HL-60 (cell line): Measurements from ENCODE around the gene NFAM1.

Source experiments
- GABPA ChIP-seq: IDR thresholded peaks from 2 replicates; pipeline ENCODE4 v1.6.1; 2012; ENCODE audit warnings: low read depth
- POLR2AphosphoS5 ChIP-seq: IDR thresholded peaks from 2 replicates; pipeline ENCODE4 v1.6.1; 2012; ENCODE audit warnings: low read depth
- SPI1 ChIP-seq: IDR thresholded peaks from 2 replicates; pipeline ENCODE4 v1.6.1; 2012; ENCODE audit warnings: low read depth, mild to moderate bottlenecking, borderline replicate concordance
- TF ChIP-seq, protein P1 (sequence below): IDR thresholded peaks from one replicate; pipeline ENCODE4 v1.5.1; 2011; ENCODE audit warnings: low read length, control low read depth, inconsistent platforms; ENCODE audit not compliant: insufficient read depth
- TF ChIP-seq, protein P2 (sequence below): IDR thresholded peaks from 2 replicates; pipeline ENCODE4 v1.6.1; 2012; ENCODE audit warnings: low read depth; ENCODE audit not compliant: insufficient replicate concordance

DNA sequence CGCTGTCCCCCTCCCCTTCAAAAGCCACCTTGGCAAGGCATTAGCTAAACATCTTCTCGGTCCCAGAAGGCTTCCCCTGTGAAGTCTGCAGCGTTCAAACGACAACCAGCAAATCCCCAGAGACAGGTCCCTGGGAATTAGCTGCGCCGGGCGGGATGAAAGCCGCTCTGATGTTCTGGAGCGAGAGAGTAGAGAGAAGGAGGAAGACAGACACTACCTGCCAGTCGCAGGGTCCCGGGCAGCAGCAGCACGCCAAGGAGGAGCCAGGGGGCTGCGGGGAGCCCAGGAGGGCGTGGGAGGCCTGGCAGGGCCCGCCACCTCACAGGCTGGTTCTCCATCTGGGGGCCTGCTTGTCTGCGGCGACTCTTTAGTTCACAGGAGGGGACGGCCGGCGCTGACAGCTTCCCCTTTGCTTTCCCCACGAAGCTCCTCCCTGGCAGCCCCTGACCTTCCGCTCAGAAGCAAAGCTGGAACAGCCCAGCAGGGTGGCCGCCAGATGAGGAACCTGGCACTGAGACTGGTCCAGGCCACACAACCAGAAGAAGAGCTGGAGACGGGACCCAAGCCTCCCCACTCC lies at the start of gene NFAM1:
- TF ChIP-seq, protein P1, sequence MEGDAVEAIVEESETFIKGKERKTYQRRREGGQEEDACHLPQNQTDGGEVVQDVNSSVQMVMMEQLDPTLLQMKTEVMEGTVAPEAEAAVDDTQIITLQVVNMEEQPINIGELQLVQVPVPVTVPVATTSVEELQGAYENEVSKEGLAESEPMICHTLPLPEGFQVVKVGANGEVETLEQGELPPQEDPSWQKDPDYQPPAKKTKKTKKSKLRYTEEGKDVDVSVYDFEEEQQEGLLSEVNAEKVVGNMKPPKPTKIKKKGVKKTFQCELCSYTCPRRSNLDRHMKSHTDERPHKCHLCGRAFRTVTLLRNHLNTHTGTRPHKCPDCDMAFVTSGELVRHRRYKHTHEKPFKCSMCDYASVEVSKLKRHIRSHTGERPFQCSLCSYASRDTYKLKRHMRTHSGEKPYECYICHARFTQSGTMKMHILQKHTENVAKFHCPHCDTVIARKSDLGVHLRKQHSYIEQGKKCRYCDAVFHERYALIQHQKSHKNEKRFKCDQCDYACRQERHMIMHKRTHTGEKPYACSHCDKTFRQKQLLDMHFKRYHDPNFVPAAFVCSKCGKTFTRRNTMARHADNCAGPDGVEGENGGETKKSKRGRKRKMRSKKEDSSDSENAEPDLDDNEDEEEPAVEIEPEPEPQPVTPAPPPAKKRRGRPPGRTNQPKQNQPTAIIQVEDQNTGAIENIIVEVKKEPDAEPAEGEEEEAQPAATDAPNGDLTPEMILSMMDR = no peak
- TF ChIP-seq POLR2AphosphoS5 (peak; percentile 69; the same call in 1 of the 2 replicates), GABPA (no peak), SPI1 (peak; percentile 43; the same call in 1 of the 2 replicates)
- TF ChIP-seq, protein P2, sequence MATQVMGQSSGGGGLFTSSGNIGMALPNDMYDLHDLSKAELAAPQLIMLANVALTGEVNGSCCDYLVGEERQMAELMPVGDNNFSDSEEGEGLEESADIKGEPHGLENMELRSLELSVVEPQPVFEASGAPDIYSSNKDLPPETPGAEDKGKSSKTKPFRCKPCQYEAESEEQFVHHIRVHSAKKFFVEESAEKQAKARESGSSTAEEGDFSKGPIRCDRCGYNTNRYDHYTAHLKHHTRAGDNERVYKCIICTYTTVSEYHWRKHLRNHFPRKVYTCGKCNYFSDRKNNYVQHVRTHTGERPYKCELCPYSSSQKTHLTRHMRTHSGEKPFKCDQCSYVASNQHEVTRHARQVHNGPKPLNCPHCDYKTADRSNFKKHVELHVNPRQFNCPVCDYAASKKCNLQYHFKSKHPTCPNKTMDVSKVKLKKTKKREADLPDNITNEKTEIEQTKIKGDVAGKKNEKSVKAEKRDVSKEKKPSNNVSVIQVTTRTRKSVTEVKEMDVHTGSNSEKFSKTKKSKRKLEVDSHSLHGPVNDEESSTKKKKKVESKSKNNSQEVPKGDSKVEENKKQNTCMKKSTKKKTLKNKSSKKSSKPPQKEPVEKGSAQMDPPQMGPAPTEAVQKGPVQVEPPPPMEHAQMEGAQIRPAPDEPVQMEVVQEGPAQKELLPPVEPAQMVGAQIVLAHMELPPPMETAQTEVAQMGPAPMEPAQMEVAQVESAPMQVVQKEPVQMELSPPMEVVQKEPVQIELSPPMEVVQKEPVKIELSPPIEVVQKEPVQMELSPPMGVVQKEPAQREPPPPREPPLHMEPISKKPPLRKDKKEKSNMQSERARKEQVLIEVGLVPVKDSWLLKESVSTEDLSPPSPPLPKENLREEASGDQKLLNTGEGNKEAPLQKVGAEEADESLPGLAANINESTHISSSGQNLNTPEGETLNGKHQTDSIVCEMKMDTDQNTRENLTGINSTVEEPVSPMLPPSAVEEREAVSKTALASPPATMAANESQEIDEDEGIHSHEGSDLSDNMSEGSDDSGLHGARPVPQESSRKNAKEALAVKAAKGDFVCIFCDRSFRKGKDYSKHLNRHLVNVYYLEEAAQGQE = peak; percentile 44
